HG02588 (cell line): ENCODE data around the gene CNNM4.
A peak's percentile ranks its signal among the peaks of the same experiment; 100 is the strongest.

Source experiments
- ATAC-seq: cut with Tn5 transposase; IDR thresholded peaks from one replicate; pipeline ENCODE4 v1.9.1; 2021; ENCODE audit warnings: mild to moderate bottlenecking, moderate library complexity; ENCODE audit not compliant: unreplicated experiment

CNNM4 gene

GRCh38 chr2:96856776-96857666 lies 96.3 kb downstream of the CNNM4 start:
- no peak for ATAC-seq

GRCh38 chr2:96857667-96858372 lies 97.1 kb downstream of the CNNM4 start, which contains the start of gene ANKRD39:
ANKRD39 (minus strand) TSS chr2:96858016; CDS start chr2:96857987, 29 bp downstream.
- ATAC-seq = peak; percentile 91

- ATAC-seq = no peak
Observed at GRCh38 chr2:96859099-96859649, 98.5 kb downstream of the CNNM4 start.

GRCh38 chr2:96859681-96860064 lies 99.0 kb downstream of the CNNM4 start:
- no peak for ATAC-seq

GRCh38 chr2:96860065-96861029 lies 99.6 kb downstream of the CNNM4 start:
- ATAC-seq = no peak

- ATAC-seq = no peak
Observed at GRCh38 chr2:96861074-96861473, 100.4 kb downstream of the CNNM4 start.
